Motor neuron (in vitro differentiated cells): ENCODE data around the gene THSD4. TPM values are rescaled to one million over a fixed set of nuclear protein-coding genes. Genes with fewer than 3 reads are reported as not detected.
A peak's percentile ranks its signal among the peaks of the same experiment; 100 is the strongest.

ENCODE experiments used
- ATAC-seq, 8 experiments: fragments of 200-7000 bp; cut with Tn5 transposase; replicated peaks in 6 of 8; 2 replicates each; pipeline ENCODE4 v1.8.0; 2021; ENCODE audit warnings: mild to moderate bottlenecking in 8 of 8, moderate library complexity in 8 of 8
- H3K27ac ChIP-seq, 2 donors: fragments of 250-450 bp; sonication (Bioruptor Pico); 2 replicates each; pipeline ENCODE4 v1.9.0; 2021; ENCODE audit warnings: antibody characterized with exemption in 2 of 2, mild to moderate bottlenecking in 2 of 2, moderate library complexity in 1 of 2
- H3K4me1 ChIP-seq, 2 donors: fragments of 250-450 bp; sonication (Bioruptor Pico); replicated peaks in 1 of 2; 2 replicates each; pipeline ENCODE4 v1.6.1; 2021; ENCODE audit warnings: antibody characterized with exemption in 2 of 2, mild to moderate bottlenecking in 2 of 2, moderate library complexity in 1 of 2
- H3K4me3 ChIP-seq, 5 donors: fragments of 250-450 bp; sonication (Bioruptor Pico); 2 replicates each; pipeline ENCODE4 v1.9.0; 2021; ENCODE audit warnings: antibody characterized with exemption in 5 of 5, mild to moderate bottlenecking in 5 of 5, moderate library complexity in 4 of 5
- WGBS, 10 experiments: fragments of 450-650 bp; shearing (Covaris generic); methylation state at CpG; one replicate each; pipeline ENCODE4 v1.0.0; 2022; 5-methylcytosine and 5-hydroxymethylcytosine counted together
- in situ Hi-C, 9 experiments: fragments of 400-800 bp; cut with MboI; loops; one replicate each; pipeline ENCODE4 v1.15.0; 2021; ENCODE audit warnings: low sequenced_read_pairs in 9 of 9, low pct_unique_long_range_greater_than_20kb in 2 of 9; ENCODE audit not compliant: unreplicated experiment in 9 of 9
- total RNA-seq, 8 experiments: library from RNA; unstranded; fragments of 300-600 nt; gene quantifications; 2 replicates each; pipeline versions ENCODE4 v1.2.3 to v1.2.4, GENCODE V29; 2022

Gene THSD4
- total RNA-seq, 8 experiments from 2014 or later: 1.3 to 28.4 (median 6.7) TPM

DNA sequence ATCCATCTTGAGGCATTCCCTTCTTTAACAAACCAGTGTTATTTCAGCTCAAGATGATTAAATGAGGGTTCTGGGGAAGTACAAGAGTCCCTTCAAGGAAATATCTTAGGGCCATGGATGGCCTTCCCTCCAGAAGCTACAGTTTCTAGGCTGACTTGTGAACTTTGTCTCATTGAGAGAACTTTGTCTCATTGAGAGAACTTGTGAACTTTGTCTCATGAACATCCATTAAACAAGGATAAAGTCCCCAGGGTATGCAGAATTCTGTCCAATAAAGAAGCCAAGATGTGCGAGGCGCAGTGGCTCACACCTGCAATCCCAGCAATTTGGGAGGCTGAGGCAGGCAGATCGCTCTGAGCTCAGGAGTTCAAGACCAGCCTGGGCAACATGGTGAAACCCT lies 341.5 kb downstream of the THSD4 start:
- H3K27ac ChIP-seq: no peak overlapping the region
- H3K4me3 ChIP-seq: no peak overlapping the region
- WGBS, 10 experiments: 96 to 100% (median 100%) methylated on average over 1 to 3 of the region's 3 CpGs; no CpG with 5 or more reads in 4 of the 10 experiments
- peaks cover 0 to 12% of the 10 kb centered on the region in 2 donors for H3K4me1 ChIP-seq
- no peak for ATAC-seq
- in situ Hi-C loops: loop anchor here in 4 of 9 experiments (10.0 to 25.0 kb wide), 3 partner anchors 205 to 705 kb away; no protein-coding TSS in a partner anchor

DNA sequence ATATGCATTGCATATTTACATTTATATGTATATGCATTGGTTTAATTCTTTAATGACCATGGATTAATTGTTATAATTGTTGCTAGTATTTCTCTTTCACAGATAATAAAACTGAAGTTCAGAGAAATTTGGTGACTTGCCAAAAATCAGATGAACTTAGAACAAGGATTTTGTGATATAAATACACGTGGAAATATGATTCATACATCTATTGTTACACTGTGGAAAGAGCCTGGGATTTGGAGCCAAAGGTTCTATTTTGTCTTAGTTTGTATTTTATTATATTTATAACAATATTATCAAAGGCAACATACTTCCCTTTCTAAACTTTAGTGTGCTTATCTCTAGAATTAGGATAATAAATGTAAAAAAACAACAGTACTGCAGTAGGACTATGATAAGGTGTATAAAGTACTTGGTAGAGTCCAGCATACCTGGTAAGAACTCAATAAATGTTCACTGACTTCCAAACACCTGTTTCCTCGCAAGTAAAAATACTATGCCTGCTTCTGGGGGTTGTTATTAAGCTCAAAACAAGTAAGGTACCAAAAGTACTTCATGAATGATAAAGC lies 342.9 kb downstream of the THSD4 start:
- in situ Hi-C loops: loop anchor here in 4 of 9 experiments (10.0 to 25.0 kb wide), 3 partner anchors 204 to 704 kb away; no protein-coding TSS in a partner anchor
- Histone ChIP-seq H3K4me1 (peaks cover 0 to 12% of the 10 kb centered on the region in 2 donors), H3K27ac (no peak overlapping the region), H3K4me3 (no peak overlapping the region)
- ATAC-seq: no peak
- 25 to 100% (median 76%) methylated on average over 1 to 2 of the region's 2 CpGs for WGBS, 10 experiments

DNA sequence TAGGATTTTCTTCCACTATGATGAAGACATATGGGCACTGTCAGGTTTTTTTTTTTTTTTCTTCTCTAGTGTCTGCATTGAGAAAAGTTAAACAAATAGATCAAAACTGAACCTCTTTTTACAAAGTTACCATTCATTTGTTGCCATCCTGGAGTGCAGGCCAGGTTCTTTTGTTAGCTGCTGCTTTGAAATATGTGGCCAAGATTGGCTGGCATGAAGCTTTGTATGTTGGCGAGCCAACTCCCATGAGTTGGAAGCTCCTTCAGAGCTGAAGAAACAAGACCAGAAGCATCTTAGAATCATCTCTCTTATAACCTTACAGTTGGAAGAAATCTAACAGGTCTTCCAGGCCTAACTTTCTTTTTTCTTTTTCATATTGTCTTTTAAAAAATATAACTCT lies 346.5 kb downstream of the THSD4 start:
- in situ Hi-C loops: loop anchor here in 3 of 9 experiments (25.0 kb wide), 2 partner anchors 201 to 701 kb away; no protein-coding TSS in a partner anchor
- ATAC-seq: no peak
- H3K27ac ChIP-seq: no peak overlapping the region
- no peak overlapping the region for H3K4me3 ChIP-seq
- peaks cover 5 to 21% of the 10 kb centered on the region in 2 donors for H3K4me1 ChIP-seq
- 20 to 100% (median 83%) methylated on average over 1 of the region's 1 CpG; no CpG with 5 or more reads in 3 of the 10 experiments for WGBS, 10 experiments

DNA sequence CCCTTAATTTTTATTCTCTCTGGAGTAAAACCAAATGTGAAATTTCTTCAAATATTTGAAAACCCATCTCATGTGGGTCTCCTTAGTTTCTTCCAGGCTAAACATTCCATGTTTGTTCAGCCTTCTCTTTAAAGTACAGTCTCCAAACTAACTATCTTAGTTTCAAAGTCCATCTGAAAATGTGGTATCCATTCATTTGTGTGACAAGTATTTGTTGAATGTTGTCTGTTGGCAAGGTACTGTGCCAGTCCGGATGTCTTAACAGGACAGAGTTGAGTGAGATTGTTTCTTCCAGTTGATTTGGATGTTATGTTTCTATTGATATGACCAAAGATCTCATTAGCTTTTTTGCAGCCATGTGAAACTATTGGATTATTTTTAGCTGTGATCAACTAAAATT lies 347.4 kb downstream of the THSD4 start:
- Histone ChIP-seq H3K4me3 (no peak overlapping the region), H3K27ac (no peak overlapping the region), H3K4me1 (peaks cover 5 to 21% of the 10 kb centered on the region in 2 donors)
- no peak for ATAC-seq
- in situ Hi-C loops: loop anchor here in 3 of 9 experiments (25.0 kb wide), 2 partner anchors 200 to 700 kb away; no protein-coding TSS in a partner anchor
- WGBS, 10 experiments: 57 to 100% (median 100%) methylated on average over 1 of the region's 1 CpG; no CpG with 5 or more reads in 3 of the 10 experiments

DNA sequence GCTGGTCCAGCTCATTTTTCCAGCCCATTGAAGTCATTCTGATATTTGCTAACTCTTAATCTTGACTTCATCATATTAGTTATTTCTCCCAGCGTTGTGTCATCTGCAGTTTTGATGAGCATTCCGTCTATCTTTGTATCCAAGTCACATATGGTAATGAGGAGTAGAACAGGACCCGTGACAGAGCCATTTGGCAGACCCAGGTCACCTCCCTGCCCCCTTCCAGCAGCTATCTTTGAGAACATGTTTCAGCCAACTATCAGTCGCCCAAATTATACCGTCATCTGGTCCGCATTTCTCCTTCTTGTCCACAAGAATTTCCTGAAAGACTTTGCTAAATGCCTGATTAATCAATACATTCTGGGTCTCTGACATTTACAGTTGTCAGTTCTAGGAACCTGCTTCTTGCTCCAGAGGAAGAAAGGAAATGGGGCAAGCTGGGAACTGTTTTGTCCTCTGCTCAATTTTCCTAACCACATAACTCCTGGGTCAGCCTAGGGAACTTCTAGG lies 347.9 kb downstream of the THSD4 start:
- no peak for ATAC-seq
- in situ Hi-C loops: loop anchor here in 3 of 9 experiments (25.0 kb wide), 2 partner anchors 199 to 699 kb away; no protein-coding TSS in a partner anchor
- WGBS, 10 experiments: 14 to 100% (median 87%) methylated on average over 4 to 6 of the region's 6 CpGs; no CpG with 5 or more reads in 1 of the 10 experiments
- H3K27ac ChIP-seq: no peak overlapping the region
- H3K4me1 ChIP-seq: peaks cover 5 to 21% of the 10 kb centered on the region in 2 donors
- H3K4me3 ChIP-seq: no peak overlapping the region

DNA sequence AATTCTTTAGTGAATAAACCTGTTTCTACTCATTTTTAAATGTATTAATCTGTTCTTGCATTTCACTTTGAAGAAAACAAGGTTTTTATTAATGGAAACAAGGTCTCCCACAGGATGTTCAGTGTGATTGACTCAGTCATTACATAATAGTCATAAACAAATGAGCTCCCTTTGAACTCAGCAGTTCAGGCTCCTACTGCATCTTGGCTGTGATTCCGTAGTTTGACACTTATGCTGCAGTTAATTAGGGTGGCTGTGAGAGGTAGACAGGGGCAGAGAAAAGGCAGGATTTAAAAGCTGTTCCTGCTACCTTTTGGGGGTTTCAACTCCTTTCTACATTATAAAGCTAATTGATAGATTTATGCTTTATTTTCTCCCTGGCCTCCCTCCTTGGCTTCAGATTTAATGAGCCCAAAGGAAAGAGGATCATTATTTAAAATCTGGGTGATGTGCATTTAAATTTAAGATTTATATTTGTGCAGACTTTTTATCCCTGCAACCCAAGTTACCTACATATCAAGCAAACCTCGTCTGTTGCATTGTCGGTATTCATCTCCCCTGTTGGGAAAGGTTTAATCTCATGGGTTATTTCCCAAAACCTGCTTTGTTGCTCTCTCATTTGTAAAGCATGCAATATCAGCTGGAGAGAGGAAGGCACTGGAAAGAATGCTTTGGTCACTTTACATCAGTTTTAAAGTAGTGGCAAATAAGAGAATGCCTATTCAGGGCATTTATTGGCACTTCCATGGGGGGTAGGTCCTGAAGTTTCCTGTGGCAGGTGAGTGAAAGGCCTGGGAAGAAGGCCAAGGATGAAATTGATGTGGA lies 350.1 kb downstream of the THSD4 start:
- in situ Hi-C loops: loop anchor here in 3 of 9 experiments (25.0 kb wide), 2 partner anchors 197 to 697 kb away; no protein-coding TSS in a partner anchor
- peak in 4 of 8 experiments; percentile 32 to 72 (median 38) for ATAC-seq
- H3K4me3 ChIP-seq: no peak overlapping the region
- peaks cover 5 to 14% of the 10 kb centered on the region in 2 donors for H3K4me1 ChIP-seq
- 8 to 82% (median 29%) methylated on average over 1 to 3 of the region's 3 CpGs; no CpG with 5 or more reads in 1 of the 10 experiments for WGBS, 10 experiments
- no peak overlapping the region for H3K27ac ChIP-seq

DNA sequence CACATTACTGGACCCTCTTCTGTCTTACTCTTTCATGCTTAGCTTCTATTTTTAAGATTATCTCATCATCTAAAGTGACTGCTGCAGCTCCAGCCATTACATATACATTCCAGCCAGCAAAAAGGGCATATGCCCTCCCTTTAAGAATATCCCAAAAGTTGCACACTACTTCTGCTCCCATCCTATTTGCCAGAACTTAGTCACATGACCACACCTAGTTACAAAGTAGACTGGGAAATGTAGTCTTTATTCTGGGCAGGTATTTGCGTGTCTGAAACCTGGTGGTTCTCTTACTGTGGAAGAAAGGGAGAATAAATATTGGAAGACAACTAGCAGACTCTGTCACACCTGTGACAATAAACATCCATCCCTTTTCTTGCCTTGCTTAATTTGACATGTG lies 353.4 kb downstream of the THSD4 start:
- Histone ChIP-seq H3K27ac (no peak overlapping the region), H3K4me1 (peaks cover 5 to 10% of the 10 kb centered on the region in 2 donors), H3K4me3 (no peak overlapping the region)
- 40 to 100% (median 67%) methylated on average over 1 of the region's 1 CpG; no CpG with 5 or more reads in 5 of the 10 experiments for WGBS, 10 experiments
- in situ Hi-C loops: loop anchor here in 3 of 9 experiments (25.0 kb wide), 2 partner anchors 194 to 694 kb away; no protein-coding TSS in a partner anchor
- no peak for ATAC-seq

DNA sequence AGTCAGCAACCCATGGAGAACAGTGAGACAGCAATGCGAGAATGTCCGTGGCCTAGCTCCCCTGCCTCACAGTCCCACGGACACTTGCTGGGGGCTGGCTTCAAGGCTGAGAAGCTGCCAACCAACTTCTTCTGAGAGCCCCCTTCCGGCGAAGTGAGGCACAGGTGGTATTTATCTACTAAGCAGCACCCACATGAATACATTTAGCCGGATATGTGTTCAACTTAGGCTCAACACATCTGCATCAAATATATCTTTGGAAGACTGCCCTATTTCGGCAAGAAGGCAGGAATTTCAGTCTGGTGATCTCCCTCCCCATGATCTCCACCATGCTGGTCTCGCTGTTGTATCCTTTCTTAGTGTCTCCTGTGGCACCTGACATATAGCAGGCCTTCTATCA lies 354.1 kb downstream of the THSD4 start:
- Histone ChIP-seq H3K27ac (no peak overlapping the region), H3K4me3 (no peak overlapping the region), H3K4me1 (peaks cover 5 to 10% of the 10 kb centered on the region in 2 donors)
- 13 to 100% (median 90%) methylated on average over 1 to 8 of the region's 8 CpGs; no CpG with 5 or more reads in 1 of the 10 experiments for WGBS, 10 experiments
- ATAC-seq: peak in 3 of 8 experiments; percentile 16 to 57 (median 46)
- in situ Hi-C loops: loop anchor here in 3 of 9 experiments (25.0 kb wide), 2 partner anchors 193 to 693 kb away; no protein-coding TSS in a partner anchor

DNA sequence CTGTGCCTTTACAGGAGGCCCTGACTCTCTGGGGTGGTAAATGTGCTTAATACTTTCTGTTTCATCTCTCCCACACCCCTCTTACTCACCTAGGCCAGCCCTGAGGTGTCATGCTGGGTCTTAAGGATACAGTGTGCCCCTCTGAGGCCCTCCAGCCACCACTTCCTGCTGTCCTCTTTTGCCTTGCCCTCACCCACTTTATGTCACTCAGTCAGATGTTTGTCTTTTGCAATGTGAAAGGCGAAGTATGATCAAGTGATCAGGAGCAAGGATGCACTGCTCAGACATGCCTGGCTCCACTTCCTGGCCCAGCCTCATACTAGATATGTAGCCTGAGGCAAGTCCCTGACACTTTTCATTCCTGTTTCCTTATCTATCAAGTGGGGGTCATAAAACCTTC lies 356.1 kb downstream of the THSD4 start:
- in situ Hi-C loops: loop anchor here in 3 of 9 experiments (25.0 kb wide), 2 partner anchors 191 to 691 kb away; no protein-coding TSS in a partner anchor
- peak in 2 of 8 experiments; percentile 23 to 36 for ATAC-seq
- Histone ChIP-seq H3K4me1 (no peaks in the 10 kb centered on the region), H3K27ac (no peak overlapping the region), H3K4me3 (no peak overlapping the region)
- 88 to 100% methylated on average over 1 of the region's 1 CpG; no CpG with 5 or more reads in 8 of the 10 experiments for WGBS, 10 experiments

DNA sequence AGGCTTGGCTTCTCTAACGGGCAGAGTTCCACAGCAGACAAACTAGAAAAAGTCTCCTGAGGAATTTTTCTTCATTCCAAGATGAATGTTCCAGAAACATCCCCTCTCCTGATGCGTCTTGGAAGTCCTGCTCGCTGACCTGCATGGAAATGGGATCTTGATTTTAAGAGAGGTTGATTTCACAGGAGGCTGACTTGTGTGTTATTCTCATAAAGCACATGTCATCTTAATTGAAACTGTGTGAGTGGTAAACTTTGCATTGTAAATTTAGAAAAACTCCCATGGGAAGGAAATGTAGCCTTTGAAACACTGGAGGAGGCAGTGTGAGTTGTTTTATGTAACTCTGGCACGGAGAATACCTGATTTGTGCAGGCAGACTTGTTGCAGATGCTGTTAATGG lies 357.3 kb downstream of the THSD4 start:
- Histone ChIP-seq H3K27ac (no peak overlapping the region), H3K4me1 (no peaks in the 10 kb centered on the region), H3K4me3 (no peak overlapping the region)
- in situ Hi-C loops: loop anchor here in 3 of 9 experiments (25.0 kb wide), 2 partner anchors 190 to 690 kb away; no protein-coding TSS in a partner anchor
- 36 to 100% (median 80%) methylated on average over 1 to 4 of the region's 4 CpGs for WGBS, 10 experiments
- peak in 5 of 8 experiments; percentile 17 to 90 (median 82) for ATAC-seq

DNA sequence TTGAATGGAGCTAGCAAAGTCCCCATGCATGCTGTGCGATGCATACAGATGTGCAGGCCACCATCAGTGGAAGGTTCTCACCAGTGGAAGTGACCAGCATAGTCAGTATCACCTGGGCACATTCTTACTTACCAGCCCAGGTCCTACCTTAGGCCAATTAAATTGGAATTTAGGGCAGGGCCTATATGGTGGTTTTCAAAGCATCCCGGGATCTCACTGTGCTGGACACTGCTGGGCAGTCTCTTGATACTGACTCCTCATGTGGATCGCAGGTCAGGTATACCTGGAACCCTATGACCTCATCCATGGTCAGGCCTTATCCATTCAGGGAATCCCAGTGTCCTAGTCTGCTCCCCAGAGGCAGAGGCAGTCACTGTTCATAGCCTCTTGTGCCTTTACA lies 358.5 kb downstream of the THSD4 start:
- in situ Hi-C loops: loop anchor here in 3 of 9 experiments (25.0 kb wide), 2 partner anchors 189 to 689 kb away; no protein-coding TSS in a partner anchor
- no peak for ATAC-seq
- H3K4me3 ChIP-seq: no peak overlapping the region
- 20 to 100% (median 94%) methylated on average over 1 to 3 of the region's 3 CpGs; no CpG with 5 or more reads in 2 of the 10 experiments for WGBS, 10 experiments
- H3K4me1 ChIP-seq: no peaks in the 10 kb centered on the region
- H3K27ac ChIP-seq: no peak overlapping the region

DNA sequence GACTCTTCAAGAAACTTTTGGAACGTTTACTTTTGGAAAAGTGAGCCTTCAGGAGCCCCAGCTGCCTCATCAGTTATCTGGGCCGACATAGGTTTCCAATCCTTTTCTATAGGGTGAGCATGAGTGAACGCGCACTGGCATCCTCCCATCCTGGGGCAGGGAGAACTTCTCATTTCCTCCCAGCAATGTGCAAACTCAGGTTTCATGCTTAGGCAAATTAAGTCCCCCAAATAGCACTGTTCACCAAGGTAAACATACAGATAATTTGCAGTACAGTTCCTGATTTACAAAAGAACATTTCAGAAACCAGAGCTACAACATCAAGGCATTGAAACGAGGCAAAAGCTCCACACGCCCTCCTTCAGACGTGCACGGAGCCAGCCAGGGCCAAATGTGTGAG lies 361.6 kb downstream of the THSD4 start:
- no peak overlapping the region for H3K4me3 ChIP-seq
- no peak for ATAC-seq
- no peaks in the 10 kb centered on the region for H3K4me1 ChIP-seq
- 75 to 100% (median 95%) methylated on average over 1 to 5 of the region's 8 CpGs; no CpG with 5 or more reads in 1 of the 10 experiments for WGBS, 10 experiments
- H3K27ac ChIP-seq: no peak overlapping the region
- in situ Hi-C loops: no loop called here
